IMR-90 (cell line): ENCODE results near the gene MGLL. TPM values are rescaled to one million over a fixed set of nuclear protein-coding genes. Genes with fewer than 3 reads are reported as not detected.

Source experiments
- ATAC-seq: fragments of 200-7000 bp; cut with Tn5 transposase; 2 replicates; pipeline ENCODE4 v1.9.1; 2020; ENCODE audit warnings: low read depth, mild to moderate bottlenecking, moderate library complexity
- BruUV-seq: library from RNA; stranded (reverse); fragments of 400-500 nt; replicated peaks from 2 replicates; lab custom pipeline; 2021; lab: Mats Ljungman, UMichigan
- CTCF ChIA-PET: fragments of 300-600 bp; formaldehyde crosslinking; extraction: SDS; loops from one replicate; lab custom pipeline; 2021; ENCODE audit warnings: antibody characterized with exemption; lab: Yijun Ruan, JAX
- POLR2A ChIA-PET: fragments of 300-600 bp; sonication (Branson Sonifier 250); formaldehyde crosslinking; loops from one replicate; lab custom pipeline; 2022; ENCODE audit warnings: antibody characterized with exemption; ENCODE audit not compliant: unreplicated experiment; lab: Charles Lee
- DNase-seq: peaks from one replicate; pipeline ENCODE4 v3.0.0; 2013
- H2AFZ ChIP-seq: replicated peaks from 2 replicates; pipeline ENCODE3; 2013; ENCODE audit warnings: low read length, mild to moderate bottlenecking; ENCODE audit not compliant: poor library complexity
- H2AK5ac ChIP-seq: 2 replicates; pipeline ENCODE4 v1.6.1; 2013; ENCODE audit warnings: low read depth, low read length, inconsistent platforms
- H2AK9ac ChIP-seq: replicated peaks from 2 replicates; pipeline ENCODE3; 2013; ENCODE audit warnings: mild to moderate bottlenecking, low read depth, low read length, moderate library complexity; ENCODE audit not compliant: poor library complexity
- H2BK120ac ChIP-seq: 2 replicates; pipeline ENCODE4 v1.6.1; 2013; ENCODE audit warnings: low read depth, low read length, inconsistent platforms
- H2BK15ac ChIP-seq: 3 replicates; pipeline ENCODE4 v1.6.1; 2013; ENCODE audit warnings: low read depth, low read length, inconsistent platforms
- H2BK20ac ChIP-seq: 2 replicates; pipeline ENCODE4 v1.6.1; 2013; ENCODE audit warnings: low read depth, mild to moderate bottlenecking, inconsistent platforms, low read length, moderate library complexity
- H2BK5ac ChIP-seq: 2 replicates; pipeline ENCODE4 v1.6.1; 2013; ENCODE audit warnings: mild to moderate bottlenecking, low read depth, low read length, inconsistent platforms; ENCODE audit not compliant: poor library complexity, severe bottlenecking
- H3K14ac ChIP-seq: replicated peaks from 2 replicates; pipeline ENCODE4 v1.6.1; 2013; ENCODE audit warnings: low read depth, low read length, inconsistent platforms
- H3K18ac ChIP-seq: 2 replicates; pipeline ENCODE4 v1.6.1; 2013; ENCODE audit warnings: low read depth, low read length, control low read depth
- H3K23ac ChIP-seq: 2 replicates; pipeline ENCODE4 v1.6.1; 2013; ENCODE audit warnings: low read depth, low read length, inconsistent platforms
- H3K27ac ChIP-seq: 2 replicates; pipeline ENCODE4 v1.5.1; 2013; ENCODE audit warnings: mild to moderate bottlenecking, control low read depth, low read length; ENCODE audit not compliant: insufficient read depth
- H3K27me3 ChIP-seq: 2 replicates; pipeline ENCODE4 v1.6.1; 2013; ENCODE audit warnings: low read length; ENCODE audit not compliant: control insufficient read depth, insufficient read depth
- H3K36me3 ChIP-seq: 2 replicates; pipeline ENCODE4 v1.6.1; 2013; ENCODE audit warnings: low read length, mixed read lengths; ENCODE audit not compliant: control insufficient read depth, insufficient read depth
- H3K4ac ChIP-seq: 2 replicates; pipeline ENCODE4 v1.6.1; 2013; ENCODE audit warnings: low read depth, low read length, inconsistent platforms
- H3K4me1 ChIP-seq: 2 replicates; pipeline ENCODE4 v1.6.1; 2013; ENCODE audit warnings: low read length, mixed read lengths; ENCODE audit not compliant: control insufficient read depth, insufficient read depth
- H3K4me2 ChIP-seq: 2 replicates; pipeline ENCODE4 v1.6.1; 2013; ENCODE audit warnings: low read depth, mild to moderate bottlenecking, control low read depth, low read length, moderate library complexity
- H3K4me3 ChIP-seq: 2 replicates; pipeline ENCODE4 v1.5.1; 2013; ENCODE audit warnings: low read depth, mild to moderate bottlenecking, control low read depth, low read length, moderate library complexity; ENCODE audit not compliant: insufficient read depth
- H3K56ac ChIP-seq: 2 replicates; pipeline ENCODE4 v1.6.1; 2013; ENCODE audit warnings: low read length, inconsistent platforms; ENCODE audit not compliant: insufficient read depth; ENCODE audit errors: extremely low read depth
- H3K79me1 ChIP-seq, 2 experiments: 2 replicates each; pipeline ENCODE4 v1.6.1; 2013; ENCODE audit warnings: low read length in 2 of 2, inconsistent platforms in 1 of 2, low read depth in 1 of 2
- H3K9ac ChIP-seq: 2 replicates; pipeline ENCODE4 v1.6.1; 2013; ENCODE audit warnings: low read depth, low read length, control low read depth
- H3K9me1 ChIP-seq: 2 replicates; pipeline ENCODE4 v1.6.1; 2013; ENCODE audit warnings: low read length, inconsistent platforms; ENCODE audit not compliant: insufficient read depth
- H3K9me3 ChIP-seq: 2 replicates; pipeline ENCODE4 v1.6.1; 2013; ENCODE audit warnings: low read length; ENCODE audit not compliant: control insufficient read depth, insufficient read depth
- H4K20me1 ChIP-seq: 2 replicates; pipeline ENCODE4 v1.6.1; 2013; ENCODE audit warnings: low read length, inconsistent platforms; ENCODE audit not compliant: insufficient read depth
- H4K5ac ChIP-seq: 2 replicates; pipeline ENCODE4 v1.6.1; 2013; ENCODE audit warnings: mild to moderate bottlenecking, low read depth, low read length, control low read depth
- H4K8ac ChIP-seq, 2 experiments: 2 replicates each; pipeline ENCODE4 v1.6.1; 2013; ENCODE audit warnings: low read depth in 2 of 2, low read length in 2 of 2, control low read depth in 1 of 2, inconsistent platforms in 1 of 2
- H4K91ac ChIP-seq: 2 replicates; pipeline ENCODE4 v1.6.1; 2013; ENCODE audit warnings: low read depth, low read length, inconsistent platforms; ENCODE audit not compliant: insufficient read depth
- CEBPB ChIP-seq: IDR thresholded peaks from 2 replicates; pipeline ENCODE4 v1.6.1; 2012; ENCODE audit warnings: low read depth, low read length, improper control_type of control experiment
- CHD1 ChIP-seq: IDR thresholded peaks from 2 replicates; pipeline ENCODE4 v1.6.1; 2012; ENCODE audit warnings: low read depth, low read length, improper control_type of control experiment
- CTCF ChIP-seq: conservative IDR thresholded peaks from 2 replicates; pipeline ENCODE4 v1.5.1; 2012; ENCODE audit warnings: mild to moderate bottlenecking, low read depth, low read length, improper control_type of control experiment
- FOS ChIP-seq: fragments of 150-350 bp; IDR thresholded peaks from 2 replicates; pipeline ENCODE4 v1.6.1; 2016; ENCODE audit warnings: low read depth, low read length
- MAFK ChIP-seq: IDR thresholded peaks from 2 replicates; pipeline ENCODE4 v1.6.1; 2012; ENCODE audit warnings: low read depth, low read length, improper control_type of control experiment
- MAZ ChIP-seq: IDR thresholded peaks from 2 replicates; pipeline ENCODE4 v1.6.1; 2012; ENCODE audit warnings: low read depth, mild to moderate bottlenecking, low read length, improper control_type of control experiment, moderate library complexity, borderline replicate concordance
- MXI1 ChIP-seq: IDR thresholded peaks from 2 replicates; pipeline ENCODE4 v1.6.1; 2012; ENCODE audit warnings: low read depth, mild to moderate bottlenecking, low read length, moderate library complexity, borderline replicate concordance
- NFE2L2 ChIP-seq: fragments of 150-350 bp; IDR thresholded peaks from 2 replicates; pipeline ENCODE4 v1.6.1; 2016; ENCODE audit warnings: low read depth, mild to moderate bottlenecking, low read length
- POLR2A ChIP-seq: IDR thresholded peaks from 2 replicates; pipeline ENCODE4 v1.6.1; 2012; ENCODE audit warnings: mild to moderate bottlenecking, low read depth, low read length
- RAD21 ChIP-seq: IDR thresholded peaks from 2 replicates; pipeline ENCODE4 v1.6.1; 2012; ENCODE audit warnings: low read length, improper control_type of control experiment
- RCOR1 ChIP-seq: IDR thresholded peaks from 2 replicates; pipeline ENCODE4 v1.6.1; 2012; ENCODE audit warnings: mild to moderate bottlenecking, low read length, improper control_type of control experiment; ENCODE audit not compliant: insufficient replicate concordance
- SMC3 ChIP-seq: fragments of 150-350 bp; IDR thresholded peaks from 2 replicates; pipeline ENCODE4 v1.6.1; 2016; ENCODE audit warnings: low read depth, mild to moderate bottlenecking, antibody characterized with exemption, low read length, moderate library complexity
- USF2 ChIP-seq: fragments of 150-350 bp; IDR thresholded peaks from 2 replicates; pipeline ENCODE4 v1.6.1; 2017; ENCODE audit warnings: mild to moderate bottlenecking, antibody characterized with exemption, low read length, low read depth
- WGBS, 2 experiments: methylation state at CpG; one replicate each; pipeline versions ENCODE4 v1.1.5 to v1.1.7; 2013; ENCODE audit warnings: missing lambda C conversion rate in 2 of 2; ENCODE audit not compliant: insufficient read length in 1 of 2; ENCODE audit errors: extremely low coverage in 2 of 2; 5-methylcytosine and 5-hydroxymethylcytosine counted together
- dilution Hi-C: fragments of 300-500 bp; cut with HindIII; formaldehyde crosslinking; loops from one replicate; pipeline ENCODE4 v1.14.3; 2018; ENCODE audit warnings: low sequenced_read_pairs; ENCODE audit not compliant: unreplicated experiment
- in situ Hi-C: fragments of 300-500 bp; cut with MboI; formaldehyde crosslinking; loops from 3 replicates; pipeline ENCODE4 v1.14.3; 2019; ENCODE audit warnings: low sequenced_read_pairs, inconsistent platforms, mixed read lengths
- intact Hi-C: fragments of 100-400 bp; cut with micrococcal nuclease; formaldehyde crosslinking; loops from 2 replicates; pipeline ENCODE4 v1.10.0; 2022
- polyA plus RNA-seq, 3 experiments: library from polyadenylated mRNA; depleted of rRNA; stranded (reverse); fragments of >200 nt; gene quantifications; 2 replicates each; pipeline ENCODE4 v1.2.3, GENCODE V29; 2012; ENCODE audit warnings: low replicate concordance in 1 of 3
- total RNA-seq: library from RNA; depleted of rRNA; stranded (reverse); fragments of >200 nt; gene quantifications from 2 replicates; pipeline ENCODE4 v1.2.3, GENCODE V29; 2012
- TF ChIP-seq, protein P1 (sequence below): fragments of 150-350 bp; IDR thresholded peaks from 2 replicates; pipeline ENCODE4 v1.6.1; 2016; ENCODE audit warnings: low read depth, mild to moderate bottlenecking, low read length, moderate library complexity, borderline replicate concordance

Gene MGLL
- total and polyA plus RNA-seq, 2 of the 4 experiments (the other 2 are of a cell fraction), result 23.7 to 60.6 TPM

DNA sequence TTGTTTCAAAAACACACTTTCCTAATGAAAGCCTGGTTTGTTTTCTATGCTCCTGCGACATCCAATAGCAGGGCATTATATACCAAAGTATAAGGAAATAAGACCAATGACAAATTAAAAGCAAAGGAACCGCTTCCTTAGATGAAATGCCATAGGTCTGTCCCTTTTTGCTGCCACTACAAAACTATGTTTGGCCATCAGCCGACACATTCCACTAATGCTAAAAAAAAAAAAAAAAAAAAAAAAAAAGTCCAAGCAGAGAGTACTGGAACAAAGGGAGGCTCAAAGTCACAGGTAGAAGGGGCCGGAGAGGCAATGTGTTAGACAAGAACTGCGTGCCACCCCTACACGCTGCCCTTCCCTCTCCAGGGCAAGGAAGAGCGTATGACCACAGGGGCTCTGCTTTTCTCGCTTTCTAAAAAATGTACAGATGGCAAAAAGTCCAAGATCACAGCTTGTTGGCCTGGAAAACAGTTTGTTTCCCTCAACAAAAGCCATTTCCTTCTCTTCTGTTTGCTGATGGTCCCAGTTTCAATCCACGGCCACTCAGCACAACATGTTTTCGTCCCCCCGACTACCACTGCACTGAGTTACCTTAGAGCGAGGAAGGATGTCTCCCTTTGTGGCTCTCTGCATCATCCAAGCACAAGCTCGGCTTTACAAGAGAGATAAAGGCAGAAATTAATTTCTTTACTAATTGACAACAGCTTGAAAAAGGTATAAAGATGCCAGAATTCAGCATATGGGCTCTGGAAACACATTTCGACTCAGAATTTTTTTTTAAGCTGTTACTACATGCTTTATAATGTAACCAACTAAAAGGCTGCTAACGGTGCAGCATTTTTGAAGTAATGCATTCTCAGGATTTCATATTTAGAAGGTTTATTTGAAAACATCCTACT lies 78.7 kb downstream of the MGLL start:
- H4K5ac ChIP-seq, result peak overlapping the region; percentile 19; the same call in 1 of the 2 replicates
- H3K27ac ChIP-seq, result no peak overlapping the region
- no peaks in the 10 kb centered on the region for H3K9me3 ChIP-seq
- peaks cover 28 to 81% of the 10 kb centered on the region in 2 experiments for H3K79me1 ChIP-seq
- no peak for DNase-seq
- no peak overlapping the region for H2BK20ac ChIP-seq
- H2AFZ ChIP-seq, result no peak overlapping the region
- no peak overlapping the region for H2BK120ac ChIP-seq
- in situ Hi-C loops (no loop called here), intact Hi-C loops (no loop called here), dilution Hi-C loops (no loop called here)
- H4K8ac ChIP-seq, result no peak overlapping the region
- H3K4me3 ChIP-seq, result no peak overlapping the region
- H3K27me3 ChIP-seq, result no peaks in the 10 kb centered on the region
- no TSS peak for BruUV-seq
- no peak overlapping the region for H4K91ac ChIP-seq
- H3K4ac ChIP-seq, result no peak overlapping the region
- ChIA-PET CTCF (no interaction called here), POLR2A (no interaction called here)
- H2BK5ac ChIP-seq, result no peak overlapping the region
- TF ChIP-seq RCOR1, result no peak
- no peak for TF ChIP-seq POLR2A
- TF ChIP-seq MAFK, result no peak
- TF ChIP-seq, protein P1, sequence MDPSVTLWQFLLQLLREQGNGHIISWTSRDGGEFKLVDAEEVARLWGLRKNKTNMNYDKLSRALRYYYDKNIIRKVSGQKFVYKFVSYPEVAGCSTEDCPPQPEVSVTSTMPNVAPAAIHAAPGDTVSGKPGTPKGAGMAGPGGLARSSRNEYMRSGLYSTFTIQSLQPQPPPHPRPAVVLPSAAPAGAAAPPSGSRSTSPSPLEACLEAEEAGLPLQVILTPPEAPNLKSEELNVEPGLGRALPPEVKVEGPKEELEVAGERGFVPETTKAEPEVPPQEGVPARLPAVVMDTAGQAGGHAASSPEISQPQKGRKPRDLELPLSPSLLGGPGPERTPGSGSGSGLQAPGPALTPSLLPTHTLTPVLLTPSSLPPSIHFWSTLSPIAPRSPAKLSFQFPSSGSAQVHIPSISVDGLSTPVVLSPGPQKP, result no peak
- TF ChIP-seq FOS, result no peak
- no peak for TF ChIP-seq MAZ
- no peak for TF ChIP-seq CHD1
- TF ChIP-seq MXI1, result no peak
- TF ChIP-seq RAD21, result no peak
- TF ChIP-seq CTCF, result no peak
- TF ChIP-seq CEBPB, result no peak
- TF ChIP-seq SMC3, result no peak
- no peak for TF ChIP-seq NFE2L2
- TF ChIP-seq USF2, result no peak
- no peak overlapping the region for H2AK9ac ChIP-seq
- H3K9me1 ChIP-seq, result peaks cover 33% of the 10 kb centered on the region
- H3K4me1 ChIP-seq, result peaks cover 16% of the 10 kb centered on the region
- WGBS, 2 experiments, result 100% methylated on average over 5 of the region's 15 CpGs; no CpG with 5 or more reads in 1 of the 2 experiments
- H3K14ac ChIP-seq, result no peak overlapping the region
- H2AK5ac ChIP-seq, result peak overlapping the region; percentile 27; the same call in 1 of the 2 replicates
- H3K23ac ChIP-seq, result no peak overlapping the region
- no peak overlapping the region for H3K9ac ChIP-seq
- no peaks in the 10 kb centered on the region for H4K20me1 ChIP-seq
- H2BK15ac ChIP-seq, result no peak overlapping the region
- no peak overlapping the region for H3K4me2 ChIP-seq
- H3K18ac ChIP-seq, result no peak overlapping the region
- ATAC-seq, result no peak
- no peak overlapping the region for H3K56ac ChIP-seq
- no peaks in the 10 kb centered on the region; the same call in 1 of the 2 replicates for H3K36me3 ChIP-seq
